A172 (cell line): ENCODE results near the gene ADGRA1. TPM values are rescaled to one million over a fixed set of nuclear protein-coding genes. Genes with fewer than 3 reads are reported as not detected.
"Not testable (repeated sequence)": the region's sequence is repeated elsewhere in the genome, so short reads cannot be mapped to it uniquely, and the experiment has no call there.

Source experiments
- DNase-seq: peaks from one replicate; pipeline ENCODE4 v3.0.0-alpha.2; 2015; ENCODE audit warnings: low spot score
- total RNA-seq: library from RNA; depleted of rRNA; stranded (reverse); fragments of >200 nt; shearing (Covaris generic); gene quantifications from 2 replicates; pipeline ENCODE4 v1.2.3, GENCODE V29; 2014; rRNA removed

The ADGRA1 gene, protein sequence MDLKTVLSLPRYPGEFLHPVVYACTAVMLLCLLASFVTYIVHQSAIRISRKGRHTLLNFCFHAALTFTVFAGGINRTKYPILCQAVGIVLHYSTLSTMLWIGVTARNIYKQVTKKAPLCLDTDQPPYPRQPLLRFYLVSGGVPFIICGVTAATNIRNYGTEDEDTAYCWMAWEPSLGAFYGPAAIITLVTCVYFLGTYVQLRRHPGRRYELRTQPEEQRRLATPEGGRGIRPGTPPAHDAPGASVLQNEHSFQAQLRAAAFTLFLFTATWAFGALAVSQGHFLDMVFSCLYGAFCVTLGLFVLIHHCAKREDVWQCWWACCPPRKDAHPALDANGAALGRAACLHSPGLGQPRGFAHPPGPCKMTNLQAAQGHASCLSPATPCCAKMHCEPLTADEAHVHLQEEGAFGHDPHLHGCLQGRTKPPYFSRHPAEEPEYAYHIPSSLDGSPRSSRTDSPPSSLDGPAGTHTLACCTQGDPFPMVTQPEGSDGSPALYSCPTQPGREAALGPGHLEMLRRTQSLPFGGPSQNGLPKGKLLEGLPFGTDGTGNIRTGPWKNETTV
- 0.24 and 0.43 TPM in 2 replicates for total RNA-seq

DNA sequence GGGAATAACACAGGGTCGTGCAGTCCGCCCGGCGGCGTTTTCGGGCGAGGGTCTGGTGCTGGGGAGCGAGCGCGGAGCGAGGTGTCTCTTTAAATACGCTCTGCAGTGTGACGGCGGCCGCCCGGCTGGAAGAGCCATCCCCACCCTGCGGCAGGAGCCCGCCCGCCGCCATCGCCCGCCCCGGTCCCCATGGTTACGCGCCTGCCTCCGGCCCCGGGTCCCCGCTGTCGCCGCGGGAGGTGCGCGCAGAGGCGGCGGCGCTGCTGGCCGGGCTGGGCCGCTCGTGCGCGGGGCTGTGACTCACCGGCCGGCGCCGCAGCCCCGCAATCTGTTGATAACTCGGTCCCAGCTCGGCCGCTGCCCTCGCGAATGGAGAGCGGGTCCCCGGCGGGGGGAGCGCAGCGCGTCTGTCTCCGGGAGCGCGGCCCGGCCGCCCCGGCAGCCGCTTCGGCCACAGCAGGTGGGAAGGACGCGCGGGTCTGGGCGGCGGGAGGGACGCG is at the start of gene ADGRA1:
ADGRA1 (plus strand) TSS at position 246 of the 500 bp plus-strand sequence. CDS start 986 bp downstream, outside the sequence.
- DNase-seq, result peak; percentile 0

DNA sequence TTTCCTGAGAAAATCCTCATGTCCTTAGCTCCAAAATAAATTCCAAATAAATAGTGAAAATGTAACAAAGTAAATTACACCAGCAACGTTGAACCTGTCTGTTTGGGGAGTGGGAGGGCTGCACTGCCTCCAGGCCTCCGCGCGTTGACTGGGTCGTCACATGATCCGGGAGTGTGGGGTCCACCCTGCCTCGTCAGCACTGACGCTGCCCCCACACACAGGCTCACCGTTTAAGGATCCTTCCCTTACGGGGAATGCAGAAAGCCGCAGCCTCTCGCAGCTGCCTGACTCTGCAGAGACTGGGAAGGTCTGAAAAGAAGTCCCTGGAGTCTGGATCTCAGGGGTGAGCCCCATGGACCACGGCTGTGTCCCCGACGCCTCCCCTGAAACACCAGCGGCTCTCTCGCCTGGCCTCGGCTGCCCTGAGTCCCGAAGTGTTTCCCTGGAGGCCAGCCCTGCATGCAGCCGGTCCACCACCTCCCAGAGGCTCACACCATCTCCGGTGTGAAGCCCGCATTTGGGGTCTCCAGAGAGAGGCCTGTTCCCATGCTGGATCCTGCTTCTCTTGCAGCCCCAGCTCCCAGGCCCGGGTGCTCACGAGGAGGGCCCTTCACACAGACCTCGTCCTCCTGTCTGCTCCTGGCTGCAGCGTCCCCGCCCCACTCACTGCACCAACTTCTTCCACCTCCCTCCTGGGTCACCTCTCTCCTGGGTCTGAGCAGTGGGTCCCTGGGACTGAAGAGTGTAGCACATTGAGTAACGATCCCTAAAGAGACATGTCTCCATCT is 49.5 kb upstream of the ADGRA1 start:
- DNase-seq, result no peak

GRCh38 chr10:133039107-133039802 is 48.5 kb upstream of the ADGRA1 start:
- DNase-seq, result no peak

DNA sequence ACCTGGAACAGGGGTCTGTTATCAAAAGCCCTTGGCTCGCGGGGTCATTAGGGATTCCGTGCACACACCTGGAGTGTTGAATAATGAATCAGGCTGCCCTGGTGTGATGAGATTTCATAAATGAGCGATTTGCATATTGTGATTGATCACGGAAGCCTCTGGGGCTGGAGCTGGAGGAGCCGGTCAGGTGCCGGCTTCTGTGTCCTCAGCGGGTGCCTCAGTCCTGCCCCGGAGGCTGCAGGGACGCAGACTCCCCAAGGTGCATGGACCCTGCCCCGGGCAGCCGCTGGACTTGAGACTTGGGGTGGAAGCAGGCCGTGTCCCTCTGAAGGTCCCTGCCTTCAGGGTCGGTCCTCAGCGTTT is 47.9 kb upstream of the ADGRA1 start:
- no peak for DNase-seq

GRCh38 chr10:133040198-133040597 is 47.5 kb upstream of the ADGRA1 start:
- no peak for DNase-seq

- no peak for DNase-seq
Measured at GRCh38 chr10:133041101-133041500, 46.6 kb upstream of the ADGRA1 start.

- no peak for DNase-seq
Measured at GRCh38 chr10:133042061-133042460, 45.7 kb upstream of the ADGRA1 start.

GRCh38 chr10:133042816-133043215 is 44.9 kb upstream of the ADGRA1 start:
- DNase-seq, result no peak

DNA sequence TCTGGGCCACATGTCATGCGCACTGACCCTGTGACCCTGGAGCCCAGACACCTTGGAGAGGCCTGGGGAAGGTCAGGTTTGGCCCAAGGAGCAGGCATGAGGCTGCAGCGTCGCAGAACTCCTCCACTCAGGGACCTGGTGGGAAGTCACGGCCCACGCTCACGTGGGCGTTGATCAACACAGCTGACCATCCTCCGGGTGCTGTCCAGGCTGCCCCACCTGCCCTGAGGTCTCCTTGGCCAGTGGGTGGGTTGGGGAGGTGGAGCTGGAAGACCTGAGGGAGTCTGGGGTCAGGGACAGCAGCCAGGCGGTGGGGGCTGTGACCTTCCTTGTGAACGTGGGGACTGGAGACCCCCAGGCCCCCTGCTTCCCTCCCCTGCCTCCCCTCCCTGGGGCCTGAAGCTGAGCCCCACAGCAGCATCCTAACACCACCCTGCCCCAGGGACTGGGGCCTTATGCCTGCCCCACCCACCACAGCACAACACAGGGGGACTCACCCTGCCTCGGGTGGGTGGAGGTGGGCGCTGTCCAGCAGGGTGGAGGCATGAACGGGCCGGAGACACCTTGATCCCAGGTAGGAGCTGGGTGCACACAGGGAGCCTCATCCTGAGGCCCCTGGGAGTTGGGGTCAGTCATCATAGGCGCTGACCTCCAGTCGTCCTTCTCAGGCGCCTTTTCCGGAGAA is 44.0 kb upstream of the ADGRA1 start:
- no peak for DNase-seq

GRCh38 chr10:133044401-133044811 is 43.3 kb upstream of the ADGRA1 start:
- no peak for DNase-seq

DNA sequence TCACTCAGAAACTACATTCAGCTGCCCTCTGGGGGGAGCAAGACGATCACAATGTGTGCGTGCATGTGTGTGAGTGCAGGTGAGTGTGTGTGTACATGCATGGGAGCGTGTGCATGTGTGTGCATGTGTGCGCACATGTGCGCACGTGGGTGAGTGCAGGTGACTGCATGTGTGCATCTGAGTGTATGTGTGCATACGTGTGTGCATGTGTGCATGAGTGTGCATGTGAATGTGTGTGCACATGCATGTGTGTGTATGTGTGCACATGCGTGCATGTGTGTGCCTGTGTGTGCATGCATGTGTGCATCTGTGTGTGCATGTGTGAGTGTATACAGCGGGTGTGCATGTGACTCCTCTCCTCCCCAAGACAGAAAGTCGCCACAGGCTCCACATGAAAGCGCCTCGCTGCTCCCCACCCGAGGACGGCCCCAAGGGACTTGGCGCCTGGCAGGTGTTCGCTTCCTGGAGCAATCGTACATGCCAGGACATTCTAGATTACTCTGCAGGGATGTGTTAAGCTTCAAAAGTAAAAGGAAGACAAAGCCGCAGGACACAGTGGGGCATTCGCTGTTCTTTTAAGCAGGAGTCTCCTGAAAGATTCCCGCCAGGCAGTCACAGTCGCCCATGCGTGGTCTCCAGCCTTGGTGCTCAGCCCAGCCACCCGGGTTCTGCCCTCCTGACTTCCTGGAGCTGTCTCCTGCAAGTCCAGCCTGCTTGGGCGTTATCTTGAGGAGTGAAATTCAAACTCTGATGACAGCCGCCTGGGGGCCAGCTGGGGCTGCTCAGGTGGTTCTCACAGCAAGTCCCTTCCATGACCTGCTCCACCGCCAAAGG is 42.0 kb upstream of the ADGRA1 start:
- DNase-seq, result no peak

DNA sequence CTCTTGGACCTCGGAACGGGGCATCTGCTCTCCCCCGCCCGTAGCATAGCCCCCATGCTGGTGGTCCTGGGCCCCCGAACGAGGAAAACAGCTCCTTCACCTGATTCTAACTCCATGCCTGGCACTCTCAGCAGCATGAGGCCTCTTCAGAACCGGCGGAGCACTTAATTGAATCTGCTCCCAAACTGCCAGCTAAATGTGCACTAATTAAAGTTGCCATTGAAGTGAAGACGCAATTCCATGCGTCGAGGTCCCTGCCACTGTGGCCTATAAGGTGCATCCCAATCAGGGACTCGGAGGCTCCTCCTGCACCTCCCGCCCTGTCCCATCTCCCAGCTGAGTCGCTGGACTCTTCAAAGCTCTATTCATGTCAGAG is 41.3 kb upstream of the ADGRA1 start:
- no peak for DNase-seq

GRCh38 chr10:133047526-133048123 is 40.1 kb upstream of the ADGRA1 start:
- no peak for DNase-seq

DNA sequence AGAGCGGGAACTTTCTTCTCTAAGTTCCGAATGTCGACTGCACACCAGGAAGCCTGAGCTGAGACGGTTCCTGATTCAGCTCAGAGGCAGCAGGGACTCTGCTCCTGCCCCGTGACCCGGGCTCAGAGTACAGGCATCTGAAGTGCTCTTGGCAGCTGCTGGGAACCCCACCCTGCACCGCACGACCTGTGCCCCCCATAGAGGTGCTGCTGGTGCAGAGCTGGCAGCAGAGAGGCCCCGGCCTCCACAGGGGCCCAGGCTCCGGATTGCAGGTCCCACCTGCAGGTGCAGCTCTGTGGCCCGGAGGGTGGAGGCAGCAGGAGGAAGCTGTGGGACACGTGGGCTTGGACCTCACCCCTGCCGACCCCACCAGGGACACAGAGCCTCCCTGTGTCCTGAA is 39.5 kb upstream of the ADGRA1 start:
- DNase-seq, result no peak

DNA sequence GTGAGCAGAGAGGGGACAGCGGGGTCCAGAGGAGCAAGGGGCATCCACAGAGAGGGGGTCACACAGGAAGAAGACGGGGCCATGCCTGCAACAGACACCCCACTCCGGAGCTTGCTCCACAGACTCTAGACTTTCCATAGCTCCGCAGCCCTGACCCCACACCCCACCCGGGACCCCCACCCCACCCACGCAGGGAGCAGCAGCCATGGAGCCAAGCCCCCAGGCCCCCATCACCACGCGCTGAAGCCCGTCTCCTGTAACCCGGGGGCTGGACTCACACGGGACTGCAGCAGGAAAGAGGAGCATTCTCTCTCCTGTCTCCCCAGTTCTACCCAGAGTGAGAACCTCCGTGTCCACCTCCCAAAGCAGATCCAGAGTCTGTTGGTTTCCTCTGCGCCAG is 38.8 kb upstream of the ADGRA1 start:
- no peak for DNase-seq

DNA sequence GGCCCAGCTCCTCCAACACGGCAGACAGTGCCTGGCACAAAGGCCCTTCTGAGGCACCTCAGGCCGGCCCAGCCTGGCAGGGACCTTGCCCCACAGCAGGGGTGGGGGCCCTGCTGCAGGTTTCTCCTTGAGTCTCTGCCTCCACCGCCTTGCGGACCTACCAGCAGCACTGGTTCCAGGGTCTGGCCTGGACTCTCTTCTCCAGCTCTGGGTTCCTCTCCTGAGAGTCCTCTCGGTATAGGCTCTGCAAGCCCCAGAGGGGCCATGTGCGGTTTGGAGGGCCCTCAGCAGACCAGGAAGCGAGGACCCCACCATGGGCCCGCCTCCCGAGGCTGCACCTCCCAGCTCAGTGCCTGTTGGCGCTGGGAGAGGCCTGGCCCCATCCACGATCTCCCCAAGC is 38.1 kb upstream of the ADGRA1 start:
- DNase-seq, result no peak

- no peak for DNase-seq
Measured at GRCh38 chr10:133050371-133050770, 37.4 kb upstream of the ADGRA1 start.

DNA sequence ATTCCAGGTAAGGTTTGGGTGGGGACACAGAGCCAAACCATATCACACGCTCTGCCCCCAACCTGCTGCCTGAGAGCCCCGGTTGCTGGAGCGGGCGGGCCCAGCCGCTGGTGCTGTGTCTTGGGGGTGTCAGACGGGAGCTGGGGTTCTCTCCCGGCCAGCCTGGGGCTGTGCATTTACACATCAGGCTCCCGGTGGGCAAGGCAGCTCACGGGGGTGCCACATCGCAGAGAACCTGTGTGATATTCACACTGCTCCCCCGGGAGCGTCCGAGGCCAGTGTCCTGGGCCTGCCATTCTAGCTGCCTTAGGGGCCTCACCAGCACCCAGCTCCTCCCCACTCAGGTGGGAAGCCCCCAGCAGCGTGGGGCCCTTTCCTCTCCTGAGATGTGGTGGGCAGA is 35.6 kb upstream of the ADGRA1 start:
- DNase-seq, result no peak

DNA sequence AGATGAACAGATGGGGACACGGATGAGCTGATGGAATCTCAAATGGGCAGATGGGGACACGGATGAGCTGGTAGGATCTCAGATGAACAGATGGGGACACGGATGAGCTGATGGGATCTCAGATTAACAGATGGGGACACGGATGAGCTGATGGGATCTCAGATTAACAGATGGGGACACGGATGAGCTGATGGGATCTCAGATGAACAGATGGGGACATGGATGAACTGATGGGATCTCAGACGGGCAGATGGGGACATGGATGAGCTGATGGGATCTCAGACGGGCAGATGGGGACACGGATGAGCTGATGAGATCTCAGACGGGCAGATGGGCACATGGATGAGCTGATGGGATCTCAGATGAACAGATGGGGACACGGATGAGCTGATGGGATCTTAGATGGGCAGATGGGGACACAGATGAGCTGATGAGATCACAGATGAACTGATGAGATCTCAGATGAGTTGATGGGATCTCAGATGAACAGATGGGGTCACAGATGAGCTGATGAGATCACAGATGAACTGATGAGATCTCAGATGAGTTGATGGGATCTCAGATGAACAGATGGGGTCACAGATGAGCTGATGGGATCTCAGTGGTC is 34.1 kb upstream of the ADGRA1 start:
- not testable (repeated sequence) for DNase-seq

GRCh38 chr10:133055470-133055869 is 32.3 kb upstream of the ADGRA1 start:
- no peak for DNase-seq
